Testis (tissue), 3 donors: ENCODE results near the gene SLC6A18. TPM values are rescaled to one million over a fixed set of nuclear protein-coding genes. Genes with fewer than 3 reads are reported as not detected.

ENCODE experiments used
- DNase-seq: peaks from one replicate; pipeline ENCODE4 v3.0.0-alpha.2; 2019
- H3K27ac ChIP-seq, 2 donors: fragments of 200-600 bp; sonication (generic); one replicate each; pipeline ENCODE4 v1.5.1; 2019
- H3K27me3 ChIP-seq: fragments of 200-600 bp; sonication (generic); one replicate; pipeline ENCODE4 v1.5.1; 2019
- H3K36me3 ChIP-seq: fragments of 200-600 bp; sonication (generic); one replicate; pipeline ENCODE4 v1.5.1; 2017; ENCODE audit warnings: low read depth; ENCODE audit errors: missing control alignments
- H3K4me1 ChIP-seq: fragments of 200-600 bp; sonication (generic); one replicate; pipeline ENCODE4 v1.5.1; 2019
- H3K4me3 ChIP-seq, 2 donors: fragments of 200-600 bp; sonication (generic); one replicate each; pipeline ENCODE4 v1.5.1; 2017 to 2019
- H3K9me3 ChIP-seq: fragments of 200-600 bp; sonication (generic); one replicate; pipeline ENCODE4 v1.5.1; 2017
- CTCF ChIP-seq, 3 experiments: fragments of 450-650 bp in 2 of 3; fragments of 200-600 bp in 1 of 3; sonication (generic) in 1 of 3; IDR thresholded peaks; one replicate each; pipeline ENCODE4 v1.5.1; 2016 to 2019; ENCODE audit warnings: antibody characterized with exemption in 3 of 3, mild to moderate bottlenecking in 2 of 3, moderate library complexity in 1 of 3
- POLR2A ChIP-seq: fragments of 450-650 bp; IDR thresholded peaks from one replicate; pipeline ENCODE4 v1.6.1; 2017; ENCODE audit warnings: antibody characterized with exemption, mild to moderate bottlenecking, moderate library complexity
- WGBS, 2 donors: methylation state at CpG; one replicate each; pipeline ENCODE4 v1.1.5; 2018; 5-methylcytosine and 5-hydroxymethylcytosine counted together
- intact Hi-C: fragments of 100-400 bp; cut with DNase I; formaldehyde crosslinking; loops from one replicate; pipeline ENCODE4 v1.15.1; 2023; ENCODE audit warnings: low total_unique reads
- polyA plus RNA-seq: library from polyadenylated mRNA; stranded (reverse); fragments of 350-450 nt; fragmentation: Illumina TruSeq; extraction: RNeasy Lipid Tissue Mini Kit (QIAGEN cat#74804); gene quantifications from one replicate; pipeline ENCODE4 v1.2.3, GENCODE V29; 2014; ENCODE audit warnings: low read depth, low replicate concordance; ENCODE audit not compliant: insufficient read depth
- total RNA-seq, 2 donors: library from RNA; depleted of rRNA; stranded (reverse); fragments of >200 nt; gene quantifications; one replicate each; pipeline ENCODE4 v1.2.3, GENCODE V29; 2016

Gene SLC6A18
- total and polyA plus RNA-seq, 3 donors from 2014 or later, result 0.24 TPM; not detected in 2

DNA sequence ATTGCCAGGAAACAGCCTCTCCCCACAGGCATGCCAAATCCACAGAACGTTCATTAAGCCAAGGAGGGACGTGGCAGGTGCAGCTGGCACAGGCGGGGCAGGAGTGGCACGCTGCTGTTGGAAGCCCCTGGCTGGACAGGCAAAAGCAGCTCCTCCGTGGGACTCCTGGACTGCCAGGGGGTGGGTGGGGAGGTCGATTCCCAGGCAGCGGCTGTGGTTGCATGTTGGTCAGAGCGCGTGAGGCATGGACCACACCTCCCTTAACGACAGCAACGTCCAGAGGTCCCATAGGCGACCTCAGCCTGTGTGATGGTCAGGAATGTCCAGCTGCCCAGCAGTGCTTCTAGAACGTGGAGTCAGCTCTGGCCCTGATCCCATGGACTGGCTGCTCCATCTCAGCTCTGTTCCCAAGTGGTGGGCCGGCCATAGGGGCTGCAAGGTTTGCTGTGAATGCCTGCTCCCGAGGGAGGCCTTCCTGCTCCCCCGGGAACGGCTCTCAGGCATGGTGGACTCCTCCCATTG lies 16.9 kb upstream of the SLC6A18 start:
- intact Hi-C loops, result no loop called here
- H3K27ac ChIP-seq, result no peak overlapping the region
- H3K36me3 ChIP-seq, result no peaks in the 10 kb centered on the region
- H3K27me3 ChIP-seq, result no peaks in the 10 kb centered on the region
- peaks cover 5% of the 10 kb centered on the region for H3K4me1 ChIP-seq
- TF ChIP-seq CTCF (IDR thresholded peaks at IDR 0.05), result no peak
- TF ChIP-seq POLR2A, result no peak
- WGBS, 2 donors, result 74 to 75% methylated on average over 1 to 17 of the region's 17 CpGs
- DNase-seq, result no peak
- no peaks in the 10 kb centered on the region for H3K9me3 ChIP-seq
- no peak overlapping the region for H3K4me3 ChIP-seq

- Histone ChIP-seq H3K27ac (no peak overlapping the region), H3K9me3 (no peaks in the 10 kb centered on the region), H3K36me3 (no peaks in the 10 kb centered on the region), H3K27me3 (no peaks in the 10 kb centered on the region), H3K4me3 (no peak overlapping the region), H3K4me1 (peaks cover 5% of the 10 kb centered on the region)
- intact Hi-C loops, result no loop called here
- TF ChIP-seq CTCF (IDR thresholded peaks at IDR 0.05) (peak in 1 of 3 experiments; percentile 10), POLR2A (no peak)
- DNase-seq, result peak; percentile 48
- 75 to 79% methylated on average over 11 to 21 of the region's 24 CpGs for WGBS, 2 donors
Observed at GRCh38 chr5:1208743-1209488, 16.3 kb upstream of the SLC6A18 start.

DNA sequence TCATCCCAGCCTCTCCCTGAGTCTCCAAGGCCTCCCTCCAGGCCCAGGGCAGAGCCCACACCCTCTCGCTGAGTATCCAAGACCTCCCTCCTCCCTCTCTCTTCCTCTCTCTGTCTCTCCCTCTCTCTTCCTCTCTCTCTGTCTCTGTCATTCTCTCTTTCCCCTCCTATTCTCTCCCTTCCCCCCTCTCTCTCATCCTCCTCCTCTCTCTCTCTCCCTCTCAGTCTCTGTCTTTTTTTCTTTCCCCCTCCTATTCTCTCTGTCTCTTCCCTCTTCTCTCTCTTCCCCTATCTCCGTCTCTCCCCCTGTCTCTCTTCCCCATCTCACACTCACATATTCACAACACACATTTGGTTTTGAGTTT lies 15.7 kb upstream of the SLC6A18 start:
- intact Hi-C loops, result no loop called here
- WGBS, 2 donors, result 74 to 81% methylated on average over 2 of the region's 2 CpGs

DNA sequence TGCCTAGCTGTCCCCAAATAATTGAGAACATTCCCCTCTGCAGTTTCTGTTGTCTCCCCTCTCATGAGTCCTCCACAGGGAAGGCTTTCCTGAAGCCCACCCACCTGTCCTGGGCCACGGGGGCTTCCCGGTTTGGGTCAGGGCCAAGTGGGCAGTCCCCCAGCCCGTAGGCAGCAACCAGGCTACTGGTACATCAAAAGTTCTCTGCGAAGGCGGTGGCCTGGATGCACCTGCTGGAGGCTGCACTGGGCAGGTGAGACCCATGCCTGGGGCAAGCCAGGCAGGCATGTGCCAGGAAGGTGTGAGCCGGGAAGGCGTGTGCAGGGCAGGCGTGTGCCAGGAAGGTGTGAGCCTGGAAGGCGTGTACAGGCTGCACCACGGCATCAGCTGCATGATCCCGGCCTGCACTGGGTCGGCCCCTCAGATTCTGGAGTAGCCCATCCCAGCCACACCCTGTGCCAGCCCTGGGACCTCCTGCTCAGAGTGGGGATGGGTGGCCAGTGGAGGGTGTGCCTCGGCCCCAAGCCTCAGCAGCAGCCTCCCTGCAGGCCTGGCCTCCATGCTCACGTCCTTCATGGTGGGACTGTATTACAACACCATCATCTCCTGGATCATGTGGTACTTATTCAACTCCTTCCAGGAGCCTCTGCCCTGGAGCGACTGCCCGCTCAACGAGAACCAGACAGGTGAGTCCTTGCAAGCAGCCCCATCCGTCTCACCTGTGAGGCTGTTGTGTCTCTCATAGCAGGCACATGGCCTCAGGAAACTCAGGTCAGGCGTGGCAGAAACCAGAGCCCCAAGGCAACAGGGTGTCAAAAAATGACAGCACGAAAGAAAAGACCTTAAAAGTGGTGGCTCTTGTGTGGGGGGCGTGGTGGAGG lies 15.0 kb upstream of the SLC6A18 start:
- intact Hi-C loops, result no loop called here
- no peaks in the 10 kb centered on the region for H3K36me3 ChIP-seq
- no peaks in the 10 kb centered on the region for H3K27me3 ChIP-seq
- peaks cover under 1% of the 10 kb centered on the region for H3K4me1 ChIP-seq
- no peak overlapping the region for H3K27ac ChIP-seq
- TF ChIP-seq POLR2A (no peak), CTCF (IDR thresholded peaks at IDR 0.05) (no peak)
- no peaks in the 10 kb centered on the region for H3K9me3 ChIP-seq
- H3K4me3 ChIP-seq, result no peak overlapping the region
- WGBS, 2 donors, result 82 to 90% methylated on average over 11 to 21 of the region's 21 CpGs
- DNase-seq, result no peak

More for the DNA sequence above, 15.7 kb upstream of the SLC6A18 start:
- no peak for DNase-seq
- Histone ChIP-seq H3K4me1 (peaks cover 5% of the 10 kb centered on the region), H3K4me3 (no peak overlapping the region), H3K9me3 (no peaks in the 10 kb centered on the region), H3K27me3 (no peaks in the 10 kb centered on the region), H3K27ac (no peak overlapping the region), H3K36me3 (no peaks in the 10 kb centered on the region)
- no peak for TF ChIP-seq POLR2A
- no peak for TF ChIP-seq CTCF (IDR thresholded peaks at IDR 0.05)
